ENCODE measurements around the gene NXNL1. TPM values are rescaled to one million over a fixed set of nuclear protein-coding genes. Genes with fewer than 3 reads are reported as not detected.

The NXNL1 gene
- total and polyA plus RNA-seq, 9 of the 15 experiments (the other 6 are each of a cell fraction or from before 2014, with no cell fraction given) = not detected

DNA sequence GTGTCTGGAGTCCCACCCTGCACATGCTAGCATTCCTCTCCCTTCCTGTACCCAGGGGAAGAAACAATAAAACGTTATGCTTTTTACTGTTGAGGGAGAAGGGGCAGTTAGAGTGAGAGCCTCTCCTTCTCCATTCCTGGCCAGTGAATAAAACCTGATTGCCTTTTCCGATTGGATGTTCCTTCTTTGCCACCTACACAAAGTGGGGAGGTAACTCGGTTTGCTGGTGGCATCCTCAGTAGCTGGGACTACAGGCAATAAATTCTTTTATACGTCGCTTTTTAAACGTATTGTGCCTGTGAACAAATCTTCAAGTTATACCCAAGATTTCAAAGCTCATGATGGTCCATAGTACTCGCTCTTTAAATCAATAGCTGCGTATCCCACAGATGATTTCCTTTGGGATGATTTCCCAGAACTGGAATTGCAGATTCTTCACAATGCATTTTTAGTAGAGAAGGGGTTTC, 41.5 kb downstream of the NXNL1 start (continued):
- TF ChIP-seq RREB1 (CRISPR knock-in tag; IDR thresholded peaks at IDR 0.05) (no peak), CHCHD3 (CRISPR knock-in tag; IDR thresholded peaks at IDR 0.05) (no peak), YY1 (IDR thresholded peaks at IDR 0.05; ENCODE audit: borderline replicate concordance in 1 of 3, control insufficient read depth in 1 of 3, extremely low read depth in 1 of 3, insufficient read depth in 3 of 3, insufficient read length in 1 of 3, insufficient replicate concordance in 2 of 3, low read depth in 1 of 3, low read length in 2 of 3) (no peak), MYNN (IDR thresholded peaks at IDR 0.05) (no peak), MYNN (CRISPR knock-in tag; IDR thresholded peaks at IDR 0.05) (no peak)
- TF ChIP-seq, protein P1, sequence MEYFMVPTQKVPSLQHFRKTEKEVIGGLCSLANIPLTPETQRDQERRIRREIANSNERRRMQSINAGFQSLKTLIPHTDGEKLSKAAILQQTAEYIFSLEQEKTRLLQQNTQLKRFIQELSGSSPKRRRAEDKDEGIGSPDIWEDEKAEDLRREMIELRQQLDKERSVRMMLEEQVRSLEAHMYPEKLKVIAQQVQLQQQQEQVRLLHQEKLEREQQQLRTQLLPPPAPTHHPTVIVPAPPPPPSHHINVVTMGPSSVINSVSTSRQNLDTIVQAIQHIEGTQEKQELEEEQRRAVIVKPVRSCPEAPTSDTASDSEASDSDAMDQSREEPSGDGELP (CRISPR knock-in tag; IDR thresholded peaks at IDR 0.05; ENCODE audit: borderline replicate concordance) = no peak
